Activated CD4-positive, alpha-beta memory T cell treated with anti-CD3 and anti-CD28 coated beads for 36 hours (primary cell): ENCODE results near the gene PDE4D. TPM values are rescaled to one million over a fixed set of nuclear protein-coding genes. Genes with fewer than 3 reads are reported as not detected.
"Not testable (repeated sequence)": the region's sequence is repeated elsewhere in the genome, so short reads cannot be mapped to it uniquely, and the experiment has no call there.

ENCODE experiments used
- CTCF ChIA-PET: fragments of 350-600 bp; sonication (Branson Sonifier 250); formaldehyde crosslinking; loops from one replicate; lab custom pipeline; 2021; ENCODE audit warnings: antibody characterized with exemption, inconsistent platforms; lab: Charles Lee
- POLR2A ChIA-PET: fragments of 350-600 bp; sonication (Branson Sonifier 250); formaldehyde crosslinking; loops from one replicate; lab custom pipeline; 2021; ENCODE audit warnings: antibody characterized with exemption; lab: Charles Lee
- DNase-seq: peaks from one replicate; pipeline ENCODE4 v3.0.0-alpha.2; 2020
- H3K27ac Mint-ChIP-seq: one replicate; pipeline ENCODE4 v1.8.0; 2021; ENCODE audit warnings: mixed read lengths
- H3K27me3 Mint-ChIP-seq: one replicate; pipeline ENCODE4 v1.8.0; 2021; ENCODE audit warnings: mixed read lengths
- H3K36me3 Mint-ChIP-seq: one replicate; pipeline ENCODE4 v1.8.0; 2021; ENCODE audit warnings: mixed read lengths
- H3K4me1 Mint-ChIP-seq: one replicate; pipeline ENCODE4 v1.8.0; 2021; ENCODE audit warnings: low read depth, mixed read lengths
- H3K4me3 Mint-ChIP-seq: one replicate; pipeline ENCODE4 v1.8.0; 2021; ENCODE audit warnings: mild to moderate bottlenecking, mixed read lengths
- H3K9me3 Mint-ChIP-seq: one replicate; pipeline ENCODE4 v1.8.0; 2021; ENCODE audit warnings: mixed read lengths
- intact Hi-C: fragments of 100-400 bp; cut with micrococcal nuclease; formaldehyde crosslinking; loops from one replicate; pipeline ENCODE4 v1.15.1; 2023
- total RNA-seq, 2 experiments: library from RNA; stranded (reverse); gene quantifications; one replicate each; pipeline ENCODE4 v1.2.3, GENCODE V29; 2021

The PDE4D gene
- total RNA-seq, 2 experiments from 2014 or later = 49.3 to 50.8 TPM

- Mint-ChIP-seq H3K4me3 (no peak overlapping the region), H3K9me3 (no peaks in the 10 kb centered on the region), H3K27me3 (peaks cover 8% of the 10 kb centered on the region), H3K27ac (no peak overlapping the region), H3K4me1 (peaks cover 3% of the 10 kb centered on the region), H3K36me3 (no peaks in the 10 kb centered on the region)
- intact Hi-C loops = no loop called here
- POLR2A ChIA-PET = no interaction called here
- no peak for DNase-seq
- CTCF ChIA-PET = no interaction called here
These were observed 835.3 kb downstream of the PDE4D start for GRCh38 chr5:59058237-59058636.

GRCh38 chr5:59056599-59056998, 836.9 kb downstream of the PDE4D start:
- H3K4me1 Mint-ChIP-seq, H3K36me3 Mint-ChIP-seq, H3K4me3 Mint-ChIP-seq, intact Hi-C loops, DNase-seq, H3K9me3 Mint-ChIP-seq, POLR2A ChIA-PET, H3K27me3 Mint-ChIP-seq, H3K27ac Mint-ChIP-seq: not testable (repeated sequence)
- CTCF ChIA-PET = interaction anchor here (1.2 kb wide), 1 partner anchor 117 kb away, joined by 4 read pairs; no protein-coding TSS in a partner anchor

GRCh38 chr5:59055745-59056448, 837.6 kb downstream of the PDE4D start:
- DNase-seq = no peak
- CTCF ChIA-PET = no interaction called here

GRCh38 chr5:59054963-59055528, 838.5 kb downstream of the PDE4D start:
- Mint-ChIP-seq H3K36me3 (no peaks in the 10 kb centered on the region), H3K9me3 (no peaks in the 10 kb centered on the region), H3K27ac (no peak overlapping the region), H3K27me3 (peaks cover 2% of the 10 kb centered on the region), H3K4me3 (no peak overlapping the region), H3K4me1 (peaks cover 3% of the 10 kb centered on the region)
- ChIA-PET CTCF (no interaction called here), POLR2A (no interaction called here)
- intact Hi-C loops = no loop called here
- DNase-seq = no peak

More at GRCh38 chr5:59055745-59056448, 837.6 kb downstream of the PDE4D start:
- H3K4me1 Mint-ChIP-seq = peaks cover 3% of the 10 kb centered on the region
- H3K9me3 Mint-ChIP-seq = no peaks in the 10 kb centered on the region
- H3K36me3 Mint-ChIP-seq = no peaks in the 10 kb centered on the region
- peaks cover 4% of the 10 kb centered on the region for H3K27me3 Mint-ChIP-seq
- POLR2A ChIA-PET = no interaction called here
- intact Hi-C loops = no loop called here
- H3K4me3 Mint-ChIP-seq = no peak overlapping the region
- no peak overlapping the region for H3K27ac Mint-ChIP-seq

- Mint-ChIP-seq H3K9me3 (no peaks in the 10 kb centered on the region), H3K27ac (no peak overlapping the region), H3K4me3 (no peak overlapping the region), H3K4me1 (no peaks in the 10 kb centered on the region), H3K36me3 (no peaks in the 10 kb centered on the region), H3K27me3 (peaks cover 2% of the 10 kb centered on the region)
- no peak for DNase-seq
- CTCF ChIA-PET = no interaction called here
- intact Hi-C loops = no loop called here
- POLR2A ChIA-PET = interaction anchor here (0.6 kb wide), 1 partner anchor 112 kb away, joined by 3 read pairs; no protein-coding TSS in a partner anchor
These were observed 841.6 kb downstream of the PDE4D start for GRCh38 chr5:59051951-59052350.

GRCh38 chr5:59049095-59049494, 844.4 kb downstream of the PDE4D start:
- H3K4me3 Mint-ChIP-seq = no peak overlapping the region
- ChIA-PET CTCF (no interaction called here), POLR2A (no interaction called here)
- H3K27ac Mint-ChIP-seq = no peak overlapping the region
- no peak for DNase-seq
- intact Hi-C loops = no loop called here
- no peaks in the 10 kb centered on the region for H3K36me3 Mint-ChIP-seq
- H3K9me3 Mint-ChIP-seq = no peaks in the 10 kb centered on the region
- peaks cover 3% of the 10 kb centered on the region for H3K4me1 Mint-ChIP-seq
- no peaks in the 10 kb centered on the region for H3K27me3 Mint-ChIP-seq

GRCh38 chr5:59042201-59043055, 851.1 kb downstream of the PDE4D start:
- no peaks in the 10 kb centered on the region for H3K27me3 Mint-ChIP-seq
- peaks cover 3% of the 10 kb centered on the region for H3K9me3 Mint-ChIP-seq
- CTCF ChIA-PET = interaction anchor here (1.0 to 1.9 kb wide), 4 partner anchors 9 to 156 kb away, joined by 4 to 7 read pairs (median 6); no protein-coding TSS in a partner anchor
- intact Hi-C loops = no loop called here
- peak overlapping the region; percentile 6 for H3K4me3 Mint-ChIP-seq
- peak overlapping the region; percentile 59 for H3K27ac Mint-ChIP-seq
- peaks cover 32% of the 10 kb centered on the region for H3K4me1 Mint-ChIP-seq
- H3K36me3 Mint-ChIP-seq = peaks cover 9% of the 10 kb centered on the region
- POLR2A ChIA-PET = interaction anchor here (1.0 to 2.0 kb wide), 3 partner anchors 57 to 85 kb away, joined by 3 to 10 read pairs (median 3); no protein-coding TSS in a partner anchor
- DNase-seq = peak; percentile 46

GRCh38 chr5:59041355-59041754, 852.2 kb downstream of the PDE4D start:
- Mint-ChIP-seq H3K27ac (peak overlapping the region; percentile 19), H3K36me3 (peaks cover 19% of the 10 kb centered on the region), H3K9me3 (peaks cover 3% of the 10 kb centered on the region), H3K4me1 (peaks cover 35% of the 10 kb centered on the region), H3K4me3 (peak overlapping the region; percentile 12), H3K27me3 (no peaks in the 10 kb centered on the region)
- no peak for DNase-seq
- CTCF ChIA-PET = interaction anchor here (0.6 to 1.9 kb wide), 6 partner anchors 94 to 155 kb away, joined by 3 to 7 read pairs (median 5); no protein-coding TSS in a partner anchor
- intact Hi-C loops = no loop called here
- POLR2A ChIA-PET = interaction anchor here (1.0 to 2.0 kb wide), 2 partner anchors 58 to 86 kb away, joined by 3 to 10 read pairs; no protein-coding TSS in a partner anchor

GRCh38 chr5:59040804-59041201, 852.7 kb downstream of the PDE4D start:
- POLR2A ChIA-PET = interaction anchor here (2.0 kb wide), 1 partner anchor 87 kb away, joined by 10 read pairs; no protein-coding TSS in a partner anchor
- H3K36me3 Mint-ChIP-seq = peaks cover 23% of the 10 kb centered on the region
- peaks cover 35% of the 10 kb centered on the region for H3K4me1 Mint-ChIP-seq

GRCh38 chr5:59040024-59040803, 853.3 kb downstream of the PDE4D start:
- Mint-ChIP-seq H3K9me3 (peaks cover 3% of the 10 kb centered on the region), H3K27me3 (no peaks in the 10 kb centered on the region), H3K27ac (peak overlapping the region; percentile 87), H3K4me1 (peaks cover 41% of the 10 kb centered on the region), H3K36me3 (peaks cover 27% of the 10 kb centered on the region), H3K4me3 (peak overlapping the region; percentile 82)
- DNase-seq = no peak
- intact Hi-C loops = no loop called here
- CTCF ChIA-PET = interaction anchor here (0.8 to 1.9 kb wide), 5 partner anchors 87 to 154 kb away, joined by 3 to 9 read pairs (median 7); no protein-coding TSS in a partner anchor
- POLR2A ChIA-PET = interaction anchor here (1.0 to 2.0 kb wide), 7 partner anchors 30 to 134 kb away, joined by 3 to 18 read pairs (median 6); no protein-coding TSS in a partner anchor

More at GRCh38 chr5:59040804-59041201, 852.7 kb downstream of the PDE4D start:
- intact Hi-C loops = no loop called here
- no peaks in the 10 kb centered on the region for H3K27me3 Mint-ChIP-seq
- H3K4me3 Mint-ChIP-seq = peak overlapping the region; percentile 82
- no peak for DNase-seq
- H3K9me3 Mint-ChIP-seq = peaks cover 3% of the 10 kb centered on the region
- H3K27ac Mint-ChIP-seq = peak overlapping the region; percentile 42
- CTCF ChIA-PET = interaction anchor here (0.6 to 1.9 kb wide), 6 partner anchors 94 to 154 kb away, joined by 3 to 7 read pairs (median 4); no protein-coding TSS in a partner anchor
